Astrocyte of the cerebellum (primary cell): ENCODE results near the gene RHOT1.

ENCODE experiments used
- DNase-seq: peaks from one replicate; pipeline ENCODE4 v3.0.0-alpha.2; 2011; ENCODE audit warnings: low read depth
- H3K4me3 ChIP-seq: 2 replicates; pipeline ENCODE4 v1.5.1; 2011; ENCODE audit warnings: mild to moderate bottlenecking, low read depth, low read length, moderate library complexity
- in situ Hi-C: cut with HindIII; loops from 2 replicates; pipeline ENCODE4 v1.10.0; 2017; ENCODE audit warnings: low sequenced_read_pairs
- TF ChIP-seq, protein P1 (sequence below): IDR thresholded peaks from 2 replicates; pipeline ENCODE4 v1.5.1; 2012; ENCODE audit warnings: low read length, low read depth, moderate library complexity, mild to moderate bottlenecking; ENCODE audit errors: missing control alignments

Gene RHOT1

DNA sequence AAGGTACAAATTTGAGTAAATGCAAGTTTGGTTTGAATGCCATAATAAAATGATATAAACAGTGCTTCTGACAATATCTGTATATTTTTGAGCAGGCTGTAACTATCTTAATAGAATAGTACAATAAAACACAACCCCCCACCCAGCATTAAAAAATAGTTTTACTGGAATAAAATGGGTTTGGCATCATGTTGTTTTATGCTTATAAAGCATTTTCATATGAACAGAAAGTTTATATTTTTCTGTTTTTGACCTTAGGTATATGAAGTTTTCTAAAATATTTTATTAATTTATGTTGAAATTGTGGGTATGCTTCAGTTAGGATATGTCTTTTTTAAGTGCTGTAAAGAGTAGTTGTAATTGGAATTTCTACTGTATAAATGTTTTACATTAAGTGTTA lies 66.1 kb downstream of the RHOT1 start:
- in situ Hi-C loops: no loop called here
- DNase-seq: no peak
- TF ChIP-seq, protein P1, sequence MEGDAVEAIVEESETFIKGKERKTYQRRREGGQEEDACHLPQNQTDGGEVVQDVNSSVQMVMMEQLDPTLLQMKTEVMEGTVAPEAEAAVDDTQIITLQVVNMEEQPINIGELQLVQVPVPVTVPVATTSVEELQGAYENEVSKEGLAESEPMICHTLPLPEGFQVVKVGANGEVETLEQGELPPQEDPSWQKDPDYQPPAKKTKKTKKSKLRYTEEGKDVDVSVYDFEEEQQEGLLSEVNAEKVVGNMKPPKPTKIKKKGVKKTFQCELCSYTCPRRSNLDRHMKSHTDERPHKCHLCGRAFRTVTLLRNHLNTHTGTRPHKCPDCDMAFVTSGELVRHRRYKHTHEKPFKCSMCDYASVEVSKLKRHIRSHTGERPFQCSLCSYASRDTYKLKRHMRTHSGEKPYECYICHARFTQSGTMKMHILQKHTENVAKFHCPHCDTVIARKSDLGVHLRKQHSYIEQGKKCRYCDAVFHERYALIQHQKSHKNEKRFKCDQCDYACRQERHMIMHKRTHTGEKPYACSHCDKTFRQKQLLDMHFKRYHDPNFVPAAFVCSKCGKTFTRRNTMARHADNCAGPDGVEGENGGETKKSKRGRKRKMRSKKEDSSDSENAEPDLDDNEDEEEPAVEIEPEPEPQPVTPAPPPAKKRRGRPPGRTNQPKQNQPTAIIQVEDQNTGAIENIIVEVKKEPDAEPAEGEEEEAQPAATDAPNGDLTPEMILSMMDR: no peak
- H3K4me3 ChIP-seq: no peak overlapping the region

DNA sequence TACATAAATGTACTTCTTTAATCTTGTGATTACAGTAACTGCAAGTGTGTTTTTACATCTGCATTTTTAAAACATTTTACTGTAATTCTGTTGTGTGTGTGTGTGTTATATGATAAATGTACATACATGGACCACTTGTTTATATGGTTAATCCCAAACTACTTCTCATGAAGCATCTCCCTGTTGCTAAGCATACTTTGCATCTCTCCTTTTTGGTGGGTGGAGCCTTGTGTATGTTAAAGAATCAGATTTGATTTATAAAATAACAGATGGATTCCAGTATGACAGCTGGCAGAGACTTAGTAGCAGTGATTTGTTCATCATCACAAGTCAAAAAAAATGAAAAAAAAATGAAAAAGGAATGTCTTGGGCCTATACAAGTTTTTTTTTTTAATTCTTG lies 67.3 kb downstream of the RHOT1 start:
- TF ChIP-seq, protein P1: no peak
- DNase-seq: no peak
- H3K4me3 ChIP-seq: no peak overlapping the region
- in situ Hi-C loops: no loop called here

DNA sequence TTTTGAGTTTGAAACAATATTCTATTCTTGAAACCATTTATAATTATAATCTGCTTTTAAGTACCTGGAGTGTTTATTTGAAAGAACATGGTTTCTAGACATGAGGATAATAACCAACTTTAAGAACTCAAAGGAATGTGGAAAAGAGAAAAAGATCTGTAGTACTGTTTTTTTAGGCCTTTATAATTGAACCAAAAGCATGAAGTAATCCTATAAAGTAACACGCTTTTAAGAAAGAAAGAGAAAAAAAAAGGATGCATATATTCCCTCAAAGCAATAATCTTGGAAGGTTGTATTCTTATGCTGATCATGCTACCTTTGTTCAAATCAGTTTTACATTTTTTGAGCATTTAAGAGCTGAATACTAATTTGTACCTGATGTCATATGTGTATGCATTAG lies 69.4 kb downstream of the RHOT1 start:
- H3K4me3 ChIP-seq: no peak overlapping the region
- TF ChIP-seq, protein P1: no peak
- DNase-seq: no peak
- in situ Hi-C loops: no loop called here

DNA sequence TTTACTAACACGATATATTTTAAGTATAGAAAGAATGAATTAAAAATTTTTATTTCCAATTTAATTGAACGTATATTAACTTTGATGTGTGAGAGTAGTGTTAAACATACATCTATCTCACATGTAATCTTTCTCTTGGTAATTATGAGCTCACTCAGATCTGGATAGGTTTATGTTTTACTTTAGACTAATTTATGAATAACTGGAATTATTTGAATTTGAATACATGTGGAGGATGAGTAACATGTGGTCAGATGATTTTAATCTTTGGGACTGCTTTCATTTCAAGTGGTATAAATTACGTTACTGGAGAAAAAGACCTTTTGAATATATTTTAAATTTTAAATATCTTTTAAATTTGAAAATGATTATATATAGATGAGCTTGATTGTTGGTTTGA lies 73.4 kb downstream of the RHOT1 start:
- TF ChIP-seq, protein P1: no peak
- no peak for DNase-seq
- H3K4me3 ChIP-seq: no peak overlapping the region
- in situ Hi-C loops: no loop called here

DNA sequence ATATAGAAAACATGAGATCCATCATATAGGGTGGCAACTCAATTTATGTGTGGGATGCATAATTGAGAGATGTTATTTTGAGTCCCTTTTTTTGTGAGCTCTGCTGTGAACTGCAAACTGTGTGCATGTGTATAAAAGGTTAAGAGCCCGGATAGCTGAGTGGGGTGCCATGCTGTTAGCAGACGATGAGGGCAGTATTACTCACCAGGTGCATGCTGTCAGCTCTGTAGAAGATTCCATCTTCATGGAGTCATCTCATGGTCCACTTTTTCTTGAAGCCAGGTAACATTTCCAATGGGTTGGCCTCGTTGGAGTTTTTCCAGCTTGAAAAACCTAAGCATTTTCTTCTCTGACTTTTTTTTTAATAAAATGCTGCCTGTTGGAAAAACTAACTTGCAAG lies 80.3 kb downstream of the RHOT1 start:
- in situ Hi-C loops: loop anchor here (5.0 kb wide), 1 partner anchor 100 kb away; no protein-coding TSS in a partner anchor
- DNase-seq: no peak
- TF ChIP-seq, protein P1: no peak

DNA sequence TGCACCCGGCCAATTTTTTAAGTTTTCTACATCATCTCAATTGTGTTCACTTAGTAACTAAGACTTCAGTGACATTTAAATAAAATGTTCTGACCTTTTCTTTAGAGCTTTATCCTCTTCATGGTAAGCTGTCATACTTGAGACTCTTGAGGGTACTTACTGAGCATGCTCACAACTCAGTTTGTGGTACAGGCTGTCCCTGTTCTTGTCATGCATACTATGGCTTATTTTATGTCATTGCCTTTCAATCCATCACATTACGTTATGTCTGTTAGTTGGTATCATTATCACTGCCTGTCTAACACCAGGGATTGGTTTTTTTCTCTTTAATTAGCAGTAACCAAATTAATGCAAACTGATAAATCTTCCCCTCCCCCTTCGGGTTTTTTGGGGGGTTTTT lies 81.4 kb downstream of the RHOT1 start:
- in situ Hi-C loops: loop anchor here (5.0 kb wide), 1 partner anchor 99 kb away; no protein-coding TSS in a partner anchor
- TF ChIP-seq, protein P1: no peak
- no peak for DNase-seq

More for the DNA sequence above, 80.3 kb downstream of the RHOT1 start:
- no peak overlapping the region for H3K4me3 ChIP-seq

DNA sequence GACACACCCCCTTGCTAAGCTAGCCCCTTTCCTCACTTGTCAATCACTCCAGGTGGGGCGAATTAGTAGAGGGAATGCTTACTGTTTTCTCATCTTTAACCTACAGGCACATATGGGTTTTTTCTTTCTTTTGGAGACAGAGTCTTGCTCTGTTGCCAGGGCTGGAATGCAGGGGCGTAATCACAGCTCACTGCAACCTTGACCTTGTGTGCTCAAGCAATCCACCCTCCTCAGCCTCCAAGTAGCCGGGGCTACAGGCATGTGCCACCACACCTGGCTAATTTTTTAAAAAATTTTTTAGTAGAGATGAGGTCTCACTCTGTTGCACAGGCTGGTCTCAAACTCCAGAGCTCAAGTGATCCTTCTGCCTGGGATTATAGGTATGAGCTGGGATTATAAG lies 84.6 kb downstream of the RHOT1 start:
- TF ChIP-seq, protein P1: no peak
- no peak overlapping the region for H3K4me3 ChIP-seq
- no peak for DNase-seq
- in situ Hi-C loops: no loop called here

More for the DNA sequence above, 81.4 kb downstream of the RHOT1 start:
- no peak overlapping the region for H3K4me3 ChIP-seq
